Measurements from ENCODE around the gene POU3F1.
"Not testable (repeated sequence)": the region's sequence is repeated elsewhere in the genome, so short reads cannot be mapped to it uniquely, and the experiment has no call there.

POU3F1 gene

GRCh38 chr1:38047603-38048141 lies 1.1 kb upstream of the POU3F1 start:
- DNase-seq, result no peak

GRCh38 chr1:38046884-38047602 lies 450 bp upstream of the POU3F1 start:
- DNase-seq, result peak; percentile 70 to 91 (median 81)

- DNase-seq, result peak; percentile 57 to 84 (median 72)
Measured at GRCh38 chr1:38045401-38046332, 926 bp downstream of the POU3F1 start.

- no peak for DNase-seq
Measured at GRCh38 chr1:38044221-38045215, 2.1 kb downstream of the POU3F1 start.

- DNase-seq, result no peak
Measured at GRCh38 chr1:38043036-38043747, 3.4 kb downstream of the POU3F1 start.

GRCh38 chr1:38041936-38042834 lies 4.4 kb downstream of the POU3F1 start:
- no peak for DNase-seq

- DNase-seq, result no peak
Measured at GRCh38 chr1:38039331-38040088, 7.1 kb downstream of the POU3F1 start.

GRCh38 chr1:38038861-38039260 lies 7.7 kb downstream of the POU3F1 start:
- DNase-seq, result no peak

GRCh38 chr1:38037221-38037939 lies 9.2 kb downstream of the POU3F1 start:
- peak in 3 of 4 experiments; percentile 35 to 56 (median 50) for DNase-seq

GRCh38 chr1:38034871-38035270 lies 11.7 kb downstream of the POU3F1 start:
- DNase-seq, result no peak

- not testable (repeated sequence) for DNase-seq
Measured at GRCh38 chr1:38032992-38033391, 13.6 kb downstream of the POU3F1 start.

- peak; percentile 58 to 85 (median 75) for DNase-seq
Measured at GRCh38 chr1:38031513-38031866, 15.1 kb downstream of the POU3F1 start.

GRCh38 chr1:38030596-38031512 lies 15.7 kb downstream of the POU3F1 start:
- DNase-seq, result no peak

GRCh38 chr1:38029685-38030511 lies 16.7 kb downstream of the POU3F1 start:
- DNase-seq, result peak; percentile 62 to 85 (median 78)

- no peak for DNase-seq
Measured at GRCh38 chr1:38029081-38029681, 17.4 kb downstream of the POU3F1 start.

- no peak for DNase-seq
Measured at GRCh38 chr1:38028671-38029070, 17.9 kb downstream of the POU3F1 start.

All from suppressor macrophage (primary cell).